COLO668 (cell line): ENCODE measurements around the gene COL9A2.
"Not testable (repeated sequence)": the region's sequence is repeated elsewhere in the genome, so short reads cannot be mapped to it uniquely, and the experiment has no call there.

Source experiments
- DNase-seq: peaks from one replicate; lab custom pipeline; 2025; ENCODE audit not compliant: unreplicated experiment; lab: John Stamatoyannopoulos, UW

The COL9A2 gene

DNA sequence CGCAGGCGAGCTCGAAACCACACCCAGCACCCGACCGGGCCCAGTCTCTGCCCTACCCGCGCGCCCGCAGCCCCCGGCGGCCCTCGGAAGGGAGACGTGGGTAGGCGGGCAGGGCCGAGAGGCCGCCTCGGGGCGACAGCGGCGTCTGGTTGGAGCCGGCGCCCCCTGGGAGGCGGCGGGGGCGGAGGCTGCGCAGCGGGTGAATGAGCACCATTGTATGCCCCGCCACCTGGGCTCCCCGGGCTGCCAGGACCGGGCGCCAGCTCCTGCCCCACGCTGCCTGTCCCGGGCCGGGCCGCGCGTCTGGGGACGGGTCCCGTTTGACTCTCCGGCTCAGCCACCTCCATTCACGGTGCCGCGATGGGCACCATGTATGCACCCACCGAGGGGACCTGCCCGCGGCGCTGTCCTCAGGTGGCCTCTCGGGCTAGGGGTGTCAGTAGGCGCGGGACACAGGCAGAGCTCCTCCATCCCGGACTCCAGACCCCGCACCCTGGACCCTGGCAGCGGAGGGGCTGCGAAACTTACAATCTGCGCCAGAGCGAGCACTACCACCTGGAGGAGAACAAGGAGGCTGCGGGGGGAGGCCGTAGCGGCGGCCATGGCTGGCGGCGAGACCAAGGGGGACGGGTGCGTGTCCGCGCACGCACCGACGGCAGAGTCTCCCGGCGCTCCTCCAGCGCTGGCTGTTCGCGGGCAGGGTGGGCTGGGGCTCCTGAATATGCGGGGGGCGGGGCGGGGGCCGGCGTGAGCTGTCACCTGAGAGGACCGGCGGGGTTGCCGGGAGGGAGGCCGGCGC is at the start of gene COL9A2:
Gene COL9A2 (minus strand): TSS at position 692 of the 799 bp plus-strand sequence. CDS start 89 bp downstream, at position 603.
- peak; percentile 100 for DNase-seq

GRCh38 chr1:40363721-40364120 is 46.6 kb upstream of the COL9A2 start:
- DNase-seq, result no peak

GRCh38 chr1:40362699-40363098 is 45.6 kb upstream of the COL9A2 start:
- DNase-seq, result no peak

- DNase-seq, result no peak
Observed at GRCh38 chr1:40362199-40362598, 45.1 kb upstream of the COL9A2 start.

DNA sequence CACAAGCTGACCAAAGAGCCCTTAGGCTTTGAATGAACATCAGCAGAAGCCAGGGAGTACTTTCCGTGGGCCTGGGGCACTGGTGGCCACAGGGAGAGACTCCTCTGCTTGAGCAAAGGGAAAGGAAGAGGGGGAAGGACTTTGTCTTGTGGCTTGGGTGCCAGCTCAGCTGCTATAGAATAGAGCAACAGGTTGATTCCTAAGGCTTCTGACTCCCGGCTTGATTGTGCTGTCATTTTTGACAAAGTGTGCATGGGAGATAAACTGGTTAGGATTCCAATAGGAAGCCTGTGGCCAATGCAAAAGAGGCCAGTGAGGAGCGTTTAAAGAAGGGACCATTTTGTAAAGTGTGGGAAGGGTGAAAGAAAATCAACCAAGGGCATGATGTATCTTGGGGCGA is 44.6 kb upstream of the COL9A2 start:
- no peak for DNase-seq

DNA sequence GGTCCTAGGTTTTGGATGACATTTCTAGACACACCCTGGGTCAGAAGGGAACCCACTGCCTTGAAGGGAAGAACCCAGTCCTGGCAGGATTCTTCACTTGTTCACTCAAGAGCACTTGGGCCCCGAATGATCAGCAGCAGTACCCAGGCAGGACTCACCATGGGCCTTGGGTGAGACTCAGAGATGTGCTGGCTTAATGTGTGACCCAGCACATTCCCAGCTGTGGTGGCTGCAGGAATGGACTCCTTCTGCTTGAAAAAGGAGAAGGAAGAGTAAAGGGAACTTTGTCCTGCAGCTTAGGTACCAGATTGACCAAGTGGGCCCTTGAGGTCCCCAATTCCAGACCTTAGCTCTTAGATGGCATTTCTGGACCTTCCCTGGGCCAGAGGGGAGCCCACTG is 44.1 kb upstream of the COL9A2 start:
- no peak for DNase-seq

DNA sequence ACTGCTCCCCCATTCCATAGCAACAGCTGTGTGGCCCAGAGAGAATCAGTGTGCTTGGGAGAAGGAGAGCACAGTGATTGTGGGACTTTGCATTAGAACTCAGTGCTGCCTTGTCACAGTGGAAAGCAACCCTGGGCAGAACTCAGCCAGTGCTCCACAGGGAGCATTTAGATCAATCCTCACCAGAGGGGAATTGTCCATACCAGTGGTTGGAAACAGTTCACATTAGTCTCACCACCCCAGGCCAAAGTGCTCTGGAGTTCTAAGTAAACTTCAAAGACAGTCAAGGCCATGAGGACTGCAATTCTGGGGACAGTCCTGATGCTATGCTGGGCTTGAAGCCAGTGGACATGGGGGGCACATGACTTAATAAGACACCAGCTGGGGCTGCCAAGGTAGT is 43.5 kb upstream of the COL9A2 start:
- DNase-seq, result no peak

DNA sequence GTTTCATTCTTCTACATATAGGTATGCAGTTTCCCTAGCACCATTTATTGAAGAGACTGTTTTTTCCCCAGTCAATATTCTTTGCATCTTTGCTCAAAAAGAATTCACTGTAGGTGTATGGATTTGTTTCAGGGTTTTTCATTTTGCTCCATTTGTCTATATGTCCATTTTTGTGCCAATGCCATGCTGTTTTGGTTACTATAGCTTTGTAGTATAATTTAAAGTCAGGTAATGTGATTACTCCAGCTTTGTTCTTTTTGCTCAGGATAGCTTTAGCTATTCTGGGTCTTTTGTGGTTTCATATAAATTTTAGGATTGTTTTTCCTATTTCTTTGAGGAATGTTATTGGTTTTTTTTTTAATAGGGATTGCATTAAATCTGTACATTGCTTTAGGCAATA is 40.5 kb upstream of the COL9A2 start:
- no peak for DNase-seq

DNA sequence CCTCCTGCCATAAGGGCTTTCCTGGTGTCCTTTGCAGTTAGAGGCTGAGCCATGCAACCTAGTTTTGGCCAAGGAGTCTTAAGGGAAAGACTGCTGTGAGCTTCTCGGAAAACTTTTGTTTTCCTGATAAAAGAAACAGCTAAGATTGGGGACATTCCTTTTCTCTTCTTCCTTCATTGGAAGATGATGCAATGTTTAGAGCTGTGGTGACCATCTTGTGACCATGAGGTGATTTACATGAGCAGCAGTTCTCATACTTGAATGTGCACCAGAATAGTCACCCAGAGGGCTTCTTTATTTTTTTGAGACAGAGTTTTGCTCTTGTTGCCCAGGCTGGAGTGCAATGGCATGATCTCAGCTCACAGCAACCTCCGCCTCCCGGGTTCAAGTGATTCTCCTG is 36.0 kb upstream of the COL9A2 start:
- DNase-seq, result no peak

DNA sequence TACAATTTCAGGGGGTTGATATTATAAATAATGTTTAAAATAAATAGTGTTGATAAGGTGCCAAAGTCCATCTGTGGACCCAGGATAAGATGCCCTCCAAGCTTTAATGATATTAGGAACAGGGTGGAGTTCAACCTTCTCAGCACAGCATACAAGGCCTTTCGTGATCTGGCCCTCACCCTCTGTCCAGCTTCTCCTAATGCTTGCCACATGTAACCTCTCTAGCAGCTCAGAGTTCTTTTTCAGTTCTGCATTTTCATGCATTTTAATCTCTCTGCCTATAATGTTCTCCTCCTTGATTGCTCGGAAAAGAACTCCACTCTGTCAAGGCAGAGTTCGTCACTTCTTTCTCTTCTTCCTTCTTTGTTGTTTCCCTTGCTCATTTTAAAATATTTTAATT is 35.0 kb upstream of the COL9A2 start:
- DNase-seq, result no peak

DNA sequence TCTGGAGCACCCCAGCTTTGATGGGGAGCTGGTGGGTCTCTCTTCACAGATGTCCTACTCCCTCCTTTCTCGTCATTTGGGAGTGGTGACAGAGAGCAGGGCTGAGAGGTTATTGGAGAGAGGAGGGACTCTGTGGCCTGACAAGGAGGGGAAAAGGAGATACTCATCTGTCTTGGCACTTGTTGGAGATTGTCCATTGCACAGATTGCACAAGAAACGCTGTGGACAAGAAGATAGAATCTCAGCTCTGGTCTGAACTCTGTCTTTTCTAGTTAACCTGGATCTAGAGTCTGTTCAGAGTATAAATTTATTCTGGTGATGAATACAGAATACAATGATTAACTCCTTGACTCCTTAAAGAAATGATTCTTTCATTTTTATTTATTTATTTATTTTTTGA is 34.0 kb upstream of the COL9A2 start:
- no peak for DNase-seq

GRCh38 chr1:40350391-40350790 is 33.3 kb upstream of the COL9A2 start:
- no peak for DNase-seq

- no peak for DNase-seq
Observed at GRCh38 chr1:40344597-40344996, 27.5 kb upstream of the COL9A2 start.

DNA sequence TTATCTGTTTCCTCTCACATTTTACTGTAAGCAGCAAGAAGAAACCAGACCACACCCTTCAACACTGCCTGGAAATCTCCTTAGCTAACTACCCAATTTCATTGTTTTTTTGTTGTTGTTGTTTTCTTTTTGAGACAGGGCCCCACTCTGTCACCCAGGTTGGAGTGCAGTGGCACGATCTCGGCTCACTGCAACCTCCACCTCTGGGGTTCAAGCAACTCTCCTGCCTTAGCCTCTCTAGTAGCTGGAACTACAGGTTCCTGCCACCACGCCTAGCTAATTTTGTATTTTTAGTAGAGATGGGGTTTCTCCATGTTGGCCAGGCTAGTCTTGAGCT is 25.3 kb upstream of the COL9A2 start:
- not testable (repeated sequence) for DNase-seq

DNA sequence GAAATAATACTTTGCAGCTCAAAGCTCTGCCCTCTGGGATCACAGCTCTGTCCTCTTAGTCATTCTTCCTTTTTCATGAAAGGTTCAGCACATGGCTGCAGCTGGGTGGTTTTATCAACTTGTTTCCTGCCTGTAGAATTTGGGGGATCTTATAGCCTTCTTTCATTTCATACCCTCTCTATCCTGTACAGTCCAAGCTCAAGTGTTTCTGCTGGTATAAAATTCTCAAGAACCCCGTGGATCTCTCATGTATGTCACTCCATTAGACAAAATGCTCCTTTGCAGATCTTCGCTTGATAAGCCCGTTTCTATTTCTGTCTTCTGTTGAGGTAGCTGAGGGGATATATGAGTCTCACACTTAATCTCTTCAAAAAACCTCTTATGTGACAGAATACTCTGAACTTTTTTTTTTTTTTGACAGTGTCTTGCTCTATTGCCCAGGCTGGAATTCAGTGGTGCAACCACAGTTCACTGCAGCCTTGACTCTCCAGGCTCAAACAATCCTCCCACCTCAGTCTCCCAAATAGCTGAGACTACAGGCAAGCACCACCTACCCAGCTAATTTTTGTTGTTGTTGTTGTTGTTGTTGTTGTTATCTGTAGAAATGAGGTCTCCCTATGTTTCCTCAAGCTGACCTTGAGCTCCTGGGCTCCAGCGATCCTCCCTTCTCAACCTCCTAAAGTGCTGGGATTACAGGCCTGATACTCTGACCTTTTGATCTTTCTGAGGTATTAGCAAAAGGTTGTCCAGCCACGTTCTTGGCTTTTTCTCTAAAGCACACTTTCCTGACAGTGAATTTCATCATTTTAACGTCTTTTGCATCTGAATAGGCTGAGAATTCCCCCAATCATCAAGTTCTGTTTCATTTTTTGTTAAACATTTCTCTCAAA is 24.6 kb upstream of the COL9A2 start:
- no peak for DNase-seq

GRCh38 chr1:40339420-40340323 is 22.6 kb upstream of the COL9A2 start:
- peak; percentile 100 for DNase-seq

DNA sequence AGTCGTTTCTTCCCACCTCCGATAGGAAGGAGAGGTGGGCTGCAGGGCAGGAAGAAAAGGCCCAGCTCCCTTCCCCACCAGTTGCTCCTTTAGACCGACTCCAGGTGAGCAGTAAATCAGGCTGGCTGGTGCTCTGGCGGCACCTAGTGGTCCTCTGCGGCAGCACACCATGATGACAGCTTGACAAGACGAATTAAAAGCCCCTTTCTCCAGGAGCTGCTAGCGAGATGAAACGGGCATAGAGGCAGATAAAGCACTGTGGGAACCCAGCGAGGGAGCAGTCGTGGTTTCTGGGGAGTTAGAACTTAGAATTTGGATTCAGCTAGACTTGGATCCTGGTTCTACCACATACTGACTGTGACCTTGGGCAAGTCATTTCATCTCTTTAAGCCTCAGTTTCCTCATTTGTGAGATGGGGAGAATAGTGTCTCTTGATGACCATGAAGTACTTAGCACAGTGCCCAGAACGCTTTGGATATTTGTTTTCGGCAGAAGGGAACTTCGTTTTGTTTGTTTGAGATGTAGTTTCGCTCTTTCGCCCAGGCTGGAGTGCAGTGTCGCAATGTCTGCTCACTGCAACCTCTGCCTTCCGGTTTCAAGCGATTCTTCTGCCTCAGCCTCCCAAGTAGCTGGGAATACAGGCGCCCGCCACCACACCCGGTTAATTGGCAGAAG is 21.8 kb upstream of the COL9A2 start:
- peak; percentile 100 for DNase-seq

GRCh38 chr1:40337443-40337842 is 20.4 kb upstream of the COL9A2 start:
- no peak for DNase-seq

- no peak for DNase-seq
Observed at GRCh38 chr1:40332695-40333094, 15.6 kb upstream of the COL9A2 start.

DNA sequence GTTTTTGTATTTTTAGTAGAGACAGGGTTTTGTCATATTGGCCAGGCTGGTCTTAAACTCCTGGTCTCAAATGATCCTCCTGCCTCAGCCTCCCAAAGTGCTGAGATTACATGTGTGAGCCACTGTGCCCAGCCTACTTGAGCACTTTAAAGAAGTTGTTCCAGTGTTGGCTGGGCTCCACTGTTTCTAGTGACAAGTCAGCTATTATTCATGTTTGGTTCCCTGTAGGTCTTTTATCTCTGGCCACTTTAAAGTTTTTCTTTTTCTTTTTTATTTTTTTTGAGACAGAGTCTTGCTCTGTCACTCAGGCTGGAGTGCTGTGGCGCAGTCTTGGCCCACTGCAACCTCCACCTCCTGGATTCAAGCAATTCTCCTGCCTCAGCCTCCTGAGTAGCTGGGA is 14.3 kb upstream of the COL9A2 start:
- not testable (repeated sequence) for DNase-seq
